Right atrium auricular region (tissue), 2 donors: ENCODE measurements around the gene USH2A. TPM values are rescaled to one million over a fixed set of nuclear protein-coding genes. Genes with fewer than 3 reads are reported as not detected.

Source experiments
- DNase-seq: peaks from one replicate; pipeline ENCODE4 v3.0.0-alpha.2; 2019; ENCODE audit warnings: low spot score
- H3K27ac ChIP-seq, 2 donors: fragments of 200-600 bp; sonication (generic); 1 replicate in 1 of 2; 2 replicates in 1 of 2; pipeline ENCODE4 v1.5.1; 2016 to 2019
- H3K27me3 ChIP-seq, 2 donors: fragments of 200-600 bp; sonication (generic); one replicate each; pipeline versions ENCODE4 v1.5.1 to v1.6.0; 2017 to 2019
- H3K36me3 ChIP-seq: fragments of 200-600 bp; sonication (generic); one replicate; pipeline ENCODE4 v1.5.1; 2016
- H3K4me1 ChIP-seq, 2 donors: fragments of 200-600 bp; sonication (generic); one replicate each; pipeline versions ENCODE4 v1.5.1 to v1.6.0; 2017 to 2019
- H3K4me3 ChIP-seq, 2 donors: fragments of 200-600 bp; sonication (generic); 1 replicate in 1 of 2; 2 replicates in 1 of 2; pipeline ENCODE4 v1.5.1; 2017 to 2019; ENCODE audit warnings: mild to moderate bottlenecking in 1 of 2, moderate library complexity in 1 of 2
- H3K9me3 ChIP-seq, 2 donors: fragments of 200-600 bp; sonication (generic); one replicate each; pipeline ENCODE4 v1.5.1; 2019
- total RNA-seq, 2 donors: library from RNA; depleted of rRNA; stranded (reverse); fragments of >200 nt; gene quantifications; one replicate each; pipeline ENCODE4 v1.1.0, GENCODE V29; 2016
- TF ChIP-seq, protein P1 (sequence below), 2 donors: fragments of 200-600 bp; sonication (generic); IDR thresholded peaks; one replicate each; pipeline ENCODE4 v1.5.1; 2019; ENCODE audit warnings: antibody characterized with exemption in 2 of 2

The USH2A gene
- total RNA-seq, 2 donors from 2014 or later, result 2.4 to 5.6 TPM

DNA sequence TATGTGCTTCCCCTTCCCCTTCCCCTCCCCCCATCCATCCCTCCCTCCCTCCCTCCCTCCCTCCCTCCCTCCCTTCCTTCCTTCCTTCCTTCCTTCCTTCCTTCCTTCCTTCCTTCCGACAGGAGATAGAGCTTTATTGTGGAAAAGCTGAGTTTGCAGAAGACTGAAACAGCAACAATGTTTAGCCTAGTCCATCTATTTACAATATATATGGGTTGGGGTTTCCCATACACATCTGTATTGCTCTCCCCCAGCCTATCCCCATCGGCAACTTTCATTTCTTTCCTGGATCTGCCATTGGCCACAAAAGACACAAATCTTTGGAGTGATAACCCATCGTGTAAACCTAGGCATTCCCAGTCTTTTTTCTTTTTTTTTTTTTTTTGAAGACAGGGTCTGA, 222.3 kb downstream of the USH2A start:
- no peak overlapping the region for H3K4me3 ChIP-seq
- no peaks in the 10 kb centered on the region for H3K4me1 ChIP-seq
- no peaks in the 10 kb centered on the region for H3K36me3 ChIP-seq
- H3K27me3 ChIP-seq, result no peaks in the 10 kb centered on the region
- no peak overlapping the region for H3K27ac ChIP-seq
- no peaks in the 10 kb centered on the region for H3K9me3 ChIP-seq
- DNase-seq, result no peak
- TF ChIP-seq, protein P1, sequence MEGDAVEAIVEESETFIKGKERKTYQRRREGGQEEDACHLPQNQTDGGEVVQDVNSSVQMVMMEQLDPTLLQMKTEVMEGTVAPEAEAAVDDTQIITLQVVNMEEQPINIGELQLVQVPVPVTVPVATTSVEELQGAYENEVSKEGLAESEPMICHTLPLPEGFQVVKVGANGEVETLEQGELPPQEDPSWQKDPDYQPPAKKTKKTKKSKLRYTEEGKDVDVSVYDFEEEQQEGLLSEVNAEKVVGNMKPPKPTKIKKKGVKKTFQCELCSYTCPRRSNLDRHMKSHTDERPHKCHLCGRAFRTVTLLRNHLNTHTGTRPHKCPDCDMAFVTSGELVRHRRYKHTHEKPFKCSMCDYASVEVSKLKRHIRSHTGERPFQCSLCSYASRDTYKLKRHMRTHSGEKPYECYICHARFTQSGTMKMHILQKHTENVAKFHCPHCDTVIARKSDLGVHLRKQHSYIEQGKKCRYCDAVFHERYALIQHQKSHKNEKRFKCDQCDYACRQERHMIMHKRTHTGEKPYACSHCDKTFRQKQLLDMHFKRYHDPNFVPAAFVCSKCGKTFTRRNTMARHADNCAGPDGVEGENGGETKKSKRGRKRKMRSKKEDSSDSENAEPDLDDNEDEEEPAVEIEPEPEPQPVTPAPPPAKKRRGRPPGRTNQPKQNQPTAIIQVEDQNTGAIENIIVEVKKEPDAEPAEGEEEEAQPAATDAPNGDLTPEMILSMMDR (IDR thresholded peaks at IDR 0.05), result no peak

DNA sequence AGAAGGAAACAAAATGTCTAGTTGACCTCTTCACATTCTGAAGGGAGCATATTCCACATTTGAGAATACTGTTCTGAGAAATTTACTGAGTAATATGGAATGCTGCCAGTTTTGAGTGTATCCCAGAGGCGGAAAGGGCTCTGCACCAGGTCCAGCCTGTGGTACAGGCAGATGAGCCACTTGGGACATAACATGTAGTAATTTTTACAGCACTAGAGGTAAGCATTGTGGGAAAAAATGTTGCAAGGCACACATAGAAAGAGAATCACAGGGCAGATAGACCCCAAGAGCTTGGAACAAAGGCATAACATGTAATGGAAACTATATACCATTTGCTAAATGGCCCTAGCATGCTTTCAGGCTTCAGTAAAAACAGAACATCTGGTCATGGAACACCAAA, 228.5 kb downstream of the USH2A start:
- TF ChIP-seq, protein P1 (IDR thresholded peaks at IDR 0.05), result no peak
- no peak for DNase-seq
- H3K9me3 ChIP-seq, result no peaks in the 10 kb centered on the region
- H3K27ac ChIP-seq, result no peak overlapping the region
- H3K27me3 ChIP-seq, result no peaks in the 10 kb centered on the region
- no peaks in the 10 kb centered on the region for H3K36me3 ChIP-seq
- H3K4me3 ChIP-seq, result no peak overlapping the region
- H3K4me1 ChIP-seq, result no peaks in the 10 kb centered on the region

DNA sequence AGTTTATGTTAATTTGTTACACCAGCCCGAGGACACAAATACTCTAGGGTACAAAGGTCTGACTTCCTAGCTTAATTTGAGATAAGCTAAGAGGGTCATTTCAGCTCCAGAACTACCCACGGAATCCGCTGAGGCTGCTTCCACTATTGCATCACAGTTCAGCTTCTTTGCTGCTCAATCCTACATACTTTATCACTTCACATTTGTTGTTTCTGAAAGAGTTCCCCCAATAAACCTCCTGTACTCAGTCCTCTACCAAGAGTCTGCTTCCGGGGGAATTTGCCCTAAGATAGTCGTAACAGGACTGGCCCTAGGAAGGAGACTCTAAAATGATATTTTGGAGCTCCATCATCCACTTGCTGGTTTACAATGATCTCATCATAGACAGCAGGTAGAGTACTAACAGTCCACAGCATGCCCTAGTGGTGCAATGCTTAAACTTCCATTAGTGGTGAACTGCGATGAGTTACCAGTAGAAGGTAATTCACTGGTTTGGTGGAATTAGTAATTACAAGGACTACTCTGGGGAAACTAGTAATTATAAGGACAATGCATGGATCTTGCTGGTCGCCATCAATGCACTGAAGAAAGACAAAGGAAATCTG, 229.3 kb downstream of the USH2A start:
- Histone ChIP-seq H3K4me1 (no peaks in the 10 kb centered on the region), H3K27ac (no peak overlapping the region), H3K9me3 (no peaks in the 10 kb centered on the region), H3K36me3 (no peaks in the 10 kb centered on the region), H3K4me3 (no peak overlapping the region), H3K27me3 (no peaks in the 10 kb centered on the region)
- DNase-seq, result no peak
- TF ChIP-seq, protein P1 (IDR thresholded peaks at IDR 0.05), result no peak

DNA sequence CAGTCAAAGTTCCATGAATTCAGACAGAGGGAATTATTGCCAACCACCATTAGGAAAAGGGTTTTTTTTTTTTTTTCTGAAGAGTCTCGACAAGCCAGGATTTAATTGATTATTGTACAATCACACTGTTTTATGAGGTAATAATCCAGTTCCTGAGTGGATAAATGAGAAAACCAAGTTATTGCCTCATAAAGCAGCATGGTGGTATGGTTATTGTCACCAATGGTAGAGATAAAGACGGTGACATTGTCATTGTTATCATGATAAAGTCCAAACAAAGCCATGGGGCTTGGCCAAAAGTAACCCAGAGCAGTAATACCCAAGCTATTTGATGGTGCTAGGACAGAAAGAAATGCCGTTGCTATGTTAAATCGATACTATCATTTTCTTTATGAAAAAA, 232.8 kb downstream of the USH2A start:
- DNase-seq, result no peak
- TF ChIP-seq, protein P1 (IDR thresholded peaks at IDR 0.05), result no peak
- Histone ChIP-seq H3K27ac (no peak overlapping the region), H3K27me3 (no peaks in the 10 kb centered on the region), H3K9me3 (no peaks in the 10 kb centered on the region), H3K36me3 (no peaks in the 10 kb centered on the region), H3K4me1 (no peaks in the 10 kb centered on the region), H3K4me3 (no peak overlapping the region)

DNA sequence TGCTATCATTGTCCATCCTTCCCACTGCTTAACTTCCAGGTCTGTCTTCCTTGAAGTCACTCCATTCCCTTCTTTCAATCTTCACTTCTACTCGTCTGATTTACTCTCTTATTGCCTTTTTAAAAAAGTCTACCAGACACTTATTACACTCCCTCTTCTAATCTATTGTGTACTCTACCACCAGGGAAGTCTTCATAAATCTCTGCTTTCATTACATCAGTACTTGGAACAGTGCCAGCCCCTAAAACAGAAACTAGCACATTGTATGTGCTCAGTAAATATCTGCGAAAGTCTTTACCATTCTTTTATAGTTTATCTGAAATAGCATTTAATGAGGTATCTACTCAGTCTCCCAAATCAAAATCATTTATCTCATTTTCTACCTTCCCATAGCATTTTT, 236.4 kb downstream of the USH2A start:
- TF ChIP-seq, protein P1 (IDR thresholded peaks at IDR 0.05), result no peak
- no peak overlapping the region for H3K27ac ChIP-seq

DNA sequence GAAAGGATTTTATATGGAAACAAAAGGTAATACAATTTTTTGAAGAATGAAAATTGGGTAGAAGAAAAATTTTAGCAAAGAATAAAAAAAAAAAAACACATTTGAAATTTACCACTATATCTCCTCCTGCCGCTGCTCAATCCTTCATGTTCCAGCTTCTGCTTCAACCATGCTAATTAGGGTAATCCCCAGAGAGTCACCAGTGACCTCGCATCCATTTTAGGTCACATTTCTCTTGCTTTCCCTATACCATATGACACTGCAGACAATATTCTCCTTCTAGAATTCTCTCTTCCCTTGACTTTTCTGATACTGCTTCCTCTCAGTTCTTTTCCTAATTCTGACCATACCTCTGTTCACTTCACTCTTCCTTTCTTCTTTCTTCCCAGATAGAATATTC, 237.1 kb downstream of the USH2A start:
- no peaks in the 10 kb centered on the region for H3K36me3 ChIP-seq
- no peaks in the 10 kb centered on the region for H3K27me3 ChIP-seq
- H3K4me3 ChIP-seq, result no peak overlapping the region
- no peaks in the 10 kb centered on the region for H3K9me3 ChIP-seq
- no peak overlapping the region for H3K27ac ChIP-seq
- TF ChIP-seq, protein P1 (IDR thresholded peaks at IDR 0.05), result no peak
- no peaks in the 10 kb centered on the region for H3K4me1 ChIP-seq
- DNase-seq, result no peak

More for the DNA sequence above, 236.4 kb downstream of the USH2A start:
- Histone ChIP-seq H3K4me1 (no peaks in the 10 kb centered on the region), H3K36me3 (no peaks in the 10 kb centered on the region), H3K4me3 (no peak overlapping the region), H3K9me3 (no peaks in the 10 kb centered on the region), H3K27me3 (no peaks in the 10 kb centered on the region)
- no peak for DNase-seq
